Peyer's patch (tissue), 4 donors: ENCODE results near the gene ARFIP2.

Experiments
- POLR2A ChIP-seq, 2 donors: fragments of 450-650 bp; IDR thresholded peaks; one replicate each; pipeline ENCODE4 v1.5.1; 2017; ENCODE audit warnings: antibody characterized with exemption in 2 of 2, mild to moderate bottlenecking in 2 of 2, moderate library complexity in 2 of 2
- TF ChIP-seq, protein P1 (sequence below), 6 experiments: fragments of 450-650 bp in 4 of 6; fragments of 200-600 bp in 2 of 6; sonication (generic) in 1 of 6; IDR thresholded peaks; one replicate each; pipeline ENCODE4 v1.5.1; 2017 to 2019; ENCODE audit warnings: antibody characterized with exemption in 6 of 6, mild to moderate bottlenecking in 3 of 6, moderate library complexity in 1 of 6

DNA sequence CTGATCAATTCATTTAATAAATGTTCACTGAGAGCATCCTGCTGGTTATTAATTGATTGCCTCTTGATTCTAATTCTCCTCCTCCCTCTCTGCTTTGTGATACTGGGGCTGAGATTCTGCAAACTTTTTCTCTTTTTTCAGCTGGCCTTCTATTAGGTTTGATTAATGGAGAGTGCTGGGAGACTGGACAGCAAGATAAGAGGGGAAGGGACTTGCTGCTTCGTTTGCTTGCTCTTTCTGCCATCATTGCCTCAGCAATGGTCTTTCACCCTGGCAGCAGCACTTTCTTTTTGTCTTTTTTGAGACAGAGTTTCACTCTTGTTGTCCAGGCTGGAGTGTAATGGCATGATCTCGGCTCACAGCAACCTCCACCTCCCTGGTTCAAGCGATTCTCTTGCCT lies 23.0 kb upstream of the ARFIP2 start:
- TF ChIP-seq, protein P1, sequence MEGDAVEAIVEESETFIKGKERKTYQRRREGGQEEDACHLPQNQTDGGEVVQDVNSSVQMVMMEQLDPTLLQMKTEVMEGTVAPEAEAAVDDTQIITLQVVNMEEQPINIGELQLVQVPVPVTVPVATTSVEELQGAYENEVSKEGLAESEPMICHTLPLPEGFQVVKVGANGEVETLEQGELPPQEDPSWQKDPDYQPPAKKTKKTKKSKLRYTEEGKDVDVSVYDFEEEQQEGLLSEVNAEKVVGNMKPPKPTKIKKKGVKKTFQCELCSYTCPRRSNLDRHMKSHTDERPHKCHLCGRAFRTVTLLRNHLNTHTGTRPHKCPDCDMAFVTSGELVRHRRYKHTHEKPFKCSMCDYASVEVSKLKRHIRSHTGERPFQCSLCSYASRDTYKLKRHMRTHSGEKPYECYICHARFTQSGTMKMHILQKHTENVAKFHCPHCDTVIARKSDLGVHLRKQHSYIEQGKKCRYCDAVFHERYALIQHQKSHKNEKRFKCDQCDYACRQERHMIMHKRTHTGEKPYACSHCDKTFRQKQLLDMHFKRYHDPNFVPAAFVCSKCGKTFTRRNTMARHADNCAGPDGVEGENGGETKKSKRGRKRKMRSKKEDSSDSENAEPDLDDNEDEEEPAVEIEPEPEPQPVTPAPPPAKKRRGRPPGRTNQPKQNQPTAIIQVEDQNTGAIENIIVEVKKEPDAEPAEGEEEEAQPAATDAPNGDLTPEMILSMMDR (IDR thresholded peaks at IDR 0.05): no peak
- TF ChIP-seq POLR2A (IDR thresholded peaks at IDR 0.05): no peak
